ENCODE data around the gene RHOH. TPM values are rescaled to one million over a fixed set of nuclear protein-coding genes. Genes with fewer than 3 reads are reported as not detected.

Gene RHOH
- total RNA-seq, 3 donors from 2014 or later (not counting 1 experiment from before 2014, with no cell fraction given): 195 to 233 (median 195) TPM

DNA sequence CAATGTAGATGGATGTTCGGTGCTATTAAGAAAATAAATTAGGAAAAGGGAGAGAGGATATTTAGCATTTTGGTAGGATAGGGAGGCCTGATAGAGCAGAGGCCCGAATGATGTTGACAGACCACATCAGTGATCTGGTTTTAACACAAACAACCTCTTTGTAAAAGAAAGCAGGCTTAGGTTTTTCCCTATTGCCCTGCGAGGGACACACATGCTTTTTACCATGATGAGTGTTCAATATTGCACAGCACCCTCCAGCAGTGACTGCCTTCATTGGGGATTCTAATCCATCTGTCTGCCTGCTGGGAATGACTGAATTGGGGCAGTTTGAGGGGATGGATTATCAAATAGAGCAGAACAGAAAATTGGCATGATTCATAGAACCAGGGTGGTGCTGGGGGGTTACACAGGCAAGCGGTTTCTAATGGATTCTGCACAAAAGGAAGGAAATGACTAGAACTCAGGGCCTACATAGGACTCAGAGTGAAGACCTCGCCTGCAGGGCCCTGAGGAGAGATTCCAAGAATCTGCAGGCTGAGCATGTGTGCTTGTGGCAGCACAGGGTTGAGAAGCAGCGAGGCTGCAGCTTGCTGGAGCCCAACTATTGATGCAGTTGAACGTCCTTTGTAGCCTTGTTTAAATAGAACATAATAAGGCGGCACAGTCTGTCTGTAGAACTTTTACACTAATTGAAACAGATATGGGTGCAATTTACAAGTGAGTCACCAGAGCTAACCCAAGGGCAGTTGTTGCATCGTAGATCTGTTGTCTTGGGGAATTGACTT is 58.0 kb downstream of the RHOH start:
- intact Hi-C loops (cut with micrococcal nuclease): no loop called here
- no peaks in the 10 kb centered on the region for H3K36me3 ChIP-seq (ENCODE audit: control insufficient read depth, insufficient read depth, low read length)
- DNase-seq: peak in 1 of 2 donors; percentile 49
- H3K27ac ChIP-seq (ENCODE audit: low read length): no peak overlapping the region
- peak in 1 of 3 donors; percentile 48 for ATAC-seq
- WGBS (ENCODE audit: insufficient coverage): 54% methylated on average over 9 of the region's 9 CpGs
- H3K27me3 Mint-ChIP-seq (ENCODE audit: low read depth in 2 of 2): peaks cover 0 to 3% of the 10 kb centered on the region in 2 donors
- no peak overlapping the region for H3K4me3 ChIP-seq (ENCODE audit: low read length)
- peaks cover 27 to 30% of the 10 kb centered on the region in 2 donors for H3K4me1 Mint-ChIP-seq
- H3K4me1 ChIP-seq (ENCODE audit: control insufficient read depth, insufficient read depth, low read length): peaks cover 18% of the 10 kb centered on the region
- H3K9me3 ChIP-seq (ENCODE audit: control insufficient read depth, insufficient read depth, low read length): no peaks in the 10 kb centered on the region
- H3K4me3 Mint-ChIP-seq: no peak overlapping the region
- no peaks in the 10 kb centered on the region for H3K9me3 Mint-ChIP-seq
- TF ChIP-seq, protein P1, sequence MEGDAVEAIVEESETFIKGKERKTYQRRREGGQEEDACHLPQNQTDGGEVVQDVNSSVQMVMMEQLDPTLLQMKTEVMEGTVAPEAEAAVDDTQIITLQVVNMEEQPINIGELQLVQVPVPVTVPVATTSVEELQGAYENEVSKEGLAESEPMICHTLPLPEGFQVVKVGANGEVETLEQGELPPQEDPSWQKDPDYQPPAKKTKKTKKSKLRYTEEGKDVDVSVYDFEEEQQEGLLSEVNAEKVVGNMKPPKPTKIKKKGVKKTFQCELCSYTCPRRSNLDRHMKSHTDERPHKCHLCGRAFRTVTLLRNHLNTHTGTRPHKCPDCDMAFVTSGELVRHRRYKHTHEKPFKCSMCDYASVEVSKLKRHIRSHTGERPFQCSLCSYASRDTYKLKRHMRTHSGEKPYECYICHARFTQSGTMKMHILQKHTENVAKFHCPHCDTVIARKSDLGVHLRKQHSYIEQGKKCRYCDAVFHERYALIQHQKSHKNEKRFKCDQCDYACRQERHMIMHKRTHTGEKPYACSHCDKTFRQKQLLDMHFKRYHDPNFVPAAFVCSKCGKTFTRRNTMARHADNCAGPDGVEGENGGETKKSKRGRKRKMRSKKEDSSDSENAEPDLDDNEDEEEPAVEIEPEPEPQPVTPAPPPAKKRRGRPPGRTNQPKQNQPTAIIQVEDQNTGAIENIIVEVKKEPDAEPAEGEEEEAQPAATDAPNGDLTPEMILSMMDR (IDR thresholded peaks at IDR 0.05): no peak
- H3K36me3 Mint-ChIP-seq: no peaks in the 10 kb centered on the region
- peak overlapping the region; percentile 14 to 21 for H3K27ac Mint-ChIP-seq
- H3K27me3 ChIP-seq (ENCODE audit: control insufficient read depth, insufficient read depth, low read length): no peaks in the 10 kb centered on the region

DNA sequence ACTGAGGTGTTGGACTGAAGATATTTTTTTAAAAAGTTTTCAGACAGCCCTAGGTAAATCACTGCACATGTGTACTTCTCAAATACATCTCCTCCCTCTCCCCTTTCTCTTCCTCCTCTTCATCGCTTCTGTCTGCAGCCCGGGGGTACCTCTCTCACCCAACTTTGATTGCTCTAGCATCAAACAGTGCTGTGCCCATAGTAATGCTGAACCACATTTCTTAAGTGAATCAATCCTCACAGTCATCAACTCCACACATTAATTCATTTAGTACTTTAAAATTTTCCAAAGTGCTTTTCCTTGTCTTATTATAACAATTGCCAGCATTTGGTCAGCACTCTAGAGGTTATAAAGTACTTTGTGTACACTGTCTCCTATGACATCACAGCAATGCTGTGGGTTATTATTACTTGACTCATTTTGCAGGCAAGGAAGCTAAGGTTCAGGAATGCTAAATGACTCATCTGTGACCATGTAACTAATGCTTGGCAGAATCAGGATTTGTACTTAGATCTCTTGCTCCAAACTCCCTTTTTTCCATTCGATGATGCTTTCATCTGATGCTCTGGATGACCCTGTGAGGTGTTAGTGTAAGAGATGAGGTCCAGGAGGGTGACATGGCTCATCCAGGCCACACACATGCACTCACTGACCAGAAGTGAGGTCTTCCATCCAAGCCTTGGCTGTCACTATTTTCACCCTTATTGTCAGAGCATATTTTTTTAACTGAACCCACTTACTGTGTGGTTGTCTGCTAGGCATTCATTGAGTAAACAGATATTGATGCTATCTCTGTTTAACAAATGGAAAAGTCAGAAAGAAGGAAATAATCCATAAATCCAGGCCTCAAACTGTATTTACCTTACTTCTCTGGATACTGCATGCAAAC is 58.8 kb downstream of the RHOH start:
- intact Hi-C loops (cut with micrococcal nuclease): no loop called here
- H3K4me1 Mint-ChIP-seq: peaks cover 27 to 28% of the 10 kb centered on the region in 2 donors
- no peaks in the 10 kb centered on the region for H3K9me3 ChIP-seq (ENCODE audit: control insufficient read depth, insufficient read depth, low read length)

DNA sequence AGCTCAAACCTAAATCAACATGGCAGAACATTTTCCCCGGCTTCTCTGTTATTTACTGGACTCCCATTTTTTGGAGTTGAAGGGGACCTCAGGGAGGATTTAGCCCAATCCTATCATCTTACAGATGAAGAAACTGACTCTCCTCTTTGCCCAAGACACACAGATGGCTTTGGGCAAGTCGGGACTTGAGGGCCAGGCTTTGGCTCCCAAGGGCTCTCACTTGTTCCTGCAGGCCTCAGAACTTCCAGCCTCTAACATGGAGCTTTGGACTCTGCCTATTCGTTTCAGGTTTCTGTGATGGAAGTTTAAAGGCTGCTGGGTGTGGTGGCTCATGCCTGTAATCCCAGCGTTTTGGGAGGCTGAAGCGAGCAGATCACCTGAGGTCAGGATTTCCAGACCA is 59.5 kb downstream of the RHOH start:
- H3K27ac ChIP-seq (ENCODE audit: low read length): no peak overlapping the region
- ATAC-seq (no peak), DNase-seq (no peak)
- peaks cover 13% of the 10 kb centered on the region for H3K4me1 ChIP-seq (ENCODE audit: control insufficient read depth, insufficient read depth, low read length)
- H3K27ac Mint-ChIP-seq: no peak overlapping the region
- intact Hi-C loops (cut with micrococcal nuclease): no loop called here
- H3K36me3 Mint-ChIP-seq: no peaks in the 10 kb centered on the region
- no peaks in the 10 kb centered on the region for H3K9me3 ChIP-seq (ENCODE audit: control insufficient read depth, insufficient read depth, low read length)
- no peaks in the 10 kb centered on the region for H3K9me3 Mint-ChIP-seq
- TF ChIP-seq, protein P1 (IDR thresholded peaks at IDR 0.05): no peak
- no peak overlapping the region for H3K4me3 Mint-ChIP-seq
- WGBS (ENCODE audit: insufficient coverage): 97% methylated on average over 5 of the region's 5 CpGs
- H3K4me3 ChIP-seq (ENCODE audit: low read length): no peak overlapping the region
- H3K27me3 ChIP-seq (ENCODE audit: control insufficient read depth, insufficient read depth, low read length): no peaks in the 10 kb centered on the region
- H3K4me1 Mint-ChIP-seq: peaks cover 25 to 27% of the 10 kb centered on the region in 2 donors
- H3K27me3 Mint-ChIP-seq (ENCODE audit: low read depth in 2 of 2): peaks cover 0 to 3% of the 10 kb centered on the region in 2 donors
- H3K36me3 ChIP-seq (ENCODE audit: control insufficient read depth, insufficient read depth, low read length): no peaks in the 10 kb centered on the region

More for the DNA sequence above, 58.8 kb downstream of the RHOH start:
- Mint-ChIP-seq H3K27me3 (ENCODE audit: low read depth in 2 of 2) (peaks cover 0 to 3% of the 10 kb centered on the region in 2 donors), H3K9me3 (no peaks in the 10 kb centered on the region), H3K36me3 (no peaks in the 10 kb centered on the region), H3K27ac (no peak overlapping the region), H3K4me3 (no peak overlapping the region)
- Histone ChIP-seq H3K27me3 (ENCODE audit: control insufficient read depth, insufficient read depth, low read length) (no peaks in the 10 kb centered on the region), H3K27ac (ENCODE audit: low read length) (no peak overlapping the region), H3K4me1 (ENCODE audit: control insufficient read depth, insufficient read depth, low read length) (peaks cover 13% of the 10 kb centered on the region), H3K36me3 (ENCODE audit: control insufficient read depth, insufficient read depth, low read length) (no peaks in the 10 kb centered on the region), H3K4me3 (ENCODE audit: low read length) (no peak overlapping the region)
- DNase-seq: no peak
- 96% methylated on average over 3 of the region's 3 CpGs for WGBS (ENCODE audit: insufficient coverage)
- TF ChIP-seq, protein P1 (IDR thresholded peaks at IDR 0.05): no peak
- no peak for ATAC-seq
